HPDE6-E6E7 (cell line): Measurements from ENCODE around the gene GPN1.
"Not testable (repeated sequence)": the region's sequence is repeated elsewhere in the genome, so short reads cannot be mapped to it uniquely, and the experiment has no call there.

ENCODE experiments used
- DNase-seq: peaks from one replicate; pipeline ENCODE4 v3.0.0; 2011; ENCODE audit warnings: missing footprints; ENCODE audit errors: extremely low spot score

GPN1 gene

GRCh38 chr2:27627963-27628766 is 685 bp upstream of the GPN1 start:
- peak; percentile 84 for DNase-seq

GRCh38 chr2:27630257-27630656 is 1.4 kb downstream of the GPN1 start:
- DNase-seq: not testable (repeated sequence)

GRCh38 chr2:27634291-27634690 is 5.4 kb downstream of the GPN1 start:
- DNase-seq: no peak

- DNase-seq: no peak
These were observed 7.9 kb downstream of the GPN1 start for GRCh38 chr2:27636766-27637165.

- peak; percentile 43 for DNase-seq
These were observed 9.3 kb downstream of the GPN1 start for GRCh38 chr2:27638037-27638637.

- DNase-seq: no peak
These were observed 9.9 kb downstream of the GPN1 start for GRCh38 chr2:27638709-27639108.

- no peak for DNase-seq
These were observed 11.9 kb downstream of the GPN1 start for GRCh38 chr2:27640722-27641245.

GRCh38 chr2:27645197-27645596 is 16.3 kb downstream of the GPN1 start:
- DNase-seq: no peak

- no peak for DNase-seq
These were observed 18.4 kb downstream of the GPN1 start for GRCh38 chr2:27647289-27647688.

- DNase-seq: no peak
These were observed 18.9 kb downstream of the GPN1 start for GRCh38 chr2:27647737-27648136.

GRCh38 chr2:27651056-27651455 is 22.2 kb downstream of the GPN1 start:
- DNase-seq: no peak

GRCh38 chr2:27652341-27652740 is 23.5 kb downstream of the GPN1 start:
- DNase-seq: no peak

GRCh38 chr2:27652790-27653189 is 23.9 kb downstream of the GPN1 start:
- no peak for DNase-seq

- no peak for DNase-seq
These were observed 24.5 kb downstream of the GPN1 start for GRCh38 chr2:27653397-27653796.

- no peak for DNase-seq
These were observed 26.5 kb downstream of the GPN1 start for GRCh38 chr2:27655155-27655951.

- DNase-seq: no peak
These were observed 32.5 kb downstream of the GPN1 start for GRCh38 chr2:27661371-27661770.

GRCh38 chr2:27663285-27664153 is 34.7 kb downstream of the GPN1 start, which contains the start of the genes SLC4A1AP and SUPT7L:
TSS of gene SLC4A1AP (plus strand) at chr2:27663889. CDS start at chr2:27663915, 26 bp downstream.
TSS of gene SUPT7L (minus strand) at chr2:27663614. CDS start at chr2:27662192, 1,422 bp downstream.
- DNase-seq: peak; percentile 70

- DNase-seq: no peak
These were observed 35.3 kb downstream of the GPN1 start for GRCh38 chr2:27664154-27664574.

GRCh38 chr2:27664622-27665363 is 35.9 kb downstream of the GPN1 start:
- DNase-seq: no peak

- no peak for DNase-seq
These were observed 38.6 kb downstream of the GPN1 start for GRCh38 chr2:27667446-27667845.
